LNCaP clone FGC (cell line): ENCODE data around the gene RABGEF1.

Experiments used
- DNase-seq: peaks from one replicate; pipeline ENCODE4 v3.0.0-alpha.2; 2011; ENCODE audit warnings: low read depth
- H3K4me3 ChIP-seq: 2 replicates; pipeline ENCODE4 v1.5.1; 2011; ENCODE audit warnings: mild to moderate bottlenecking, low read depth, low read length, control low read depth
- TF ChIP-seq, protein P1 (sequence below): IDR thresholded peaks from 2 replicates; pipeline ENCODE4 v1.5.1; 2012; ENCODE audit warnings: mild to moderate bottlenecking; ENCODE audit not compliant: control insufficient read depth, insufficient read depth; ENCODE audit errors: extremely low read depth

Gene RABGEF1

DNA sequence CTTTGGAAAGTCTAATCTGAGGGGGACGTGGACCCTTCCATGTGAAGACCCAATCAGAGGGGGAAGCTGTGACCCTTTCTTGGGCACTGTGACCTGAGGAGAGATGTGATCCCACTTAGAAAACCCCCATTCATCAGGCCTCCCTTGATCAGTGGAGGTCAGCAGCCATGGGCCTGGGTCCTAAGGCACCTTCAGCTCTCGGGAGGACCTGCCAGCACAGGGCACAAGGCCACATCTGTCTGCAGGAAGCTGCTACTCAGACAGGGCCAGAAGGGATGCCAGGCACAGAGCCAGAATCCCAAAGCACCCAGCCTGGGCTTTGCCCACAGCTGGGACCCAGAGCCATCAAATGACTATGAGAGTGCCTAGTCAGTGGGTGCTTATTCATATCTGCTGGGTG, 14.7 kb upstream of the RABGEF1 start:
- H3K4me3 ChIP-seq: no peak overlapping the region
- no peak for DNase-seq
- TF ChIP-seq, protein P1, sequence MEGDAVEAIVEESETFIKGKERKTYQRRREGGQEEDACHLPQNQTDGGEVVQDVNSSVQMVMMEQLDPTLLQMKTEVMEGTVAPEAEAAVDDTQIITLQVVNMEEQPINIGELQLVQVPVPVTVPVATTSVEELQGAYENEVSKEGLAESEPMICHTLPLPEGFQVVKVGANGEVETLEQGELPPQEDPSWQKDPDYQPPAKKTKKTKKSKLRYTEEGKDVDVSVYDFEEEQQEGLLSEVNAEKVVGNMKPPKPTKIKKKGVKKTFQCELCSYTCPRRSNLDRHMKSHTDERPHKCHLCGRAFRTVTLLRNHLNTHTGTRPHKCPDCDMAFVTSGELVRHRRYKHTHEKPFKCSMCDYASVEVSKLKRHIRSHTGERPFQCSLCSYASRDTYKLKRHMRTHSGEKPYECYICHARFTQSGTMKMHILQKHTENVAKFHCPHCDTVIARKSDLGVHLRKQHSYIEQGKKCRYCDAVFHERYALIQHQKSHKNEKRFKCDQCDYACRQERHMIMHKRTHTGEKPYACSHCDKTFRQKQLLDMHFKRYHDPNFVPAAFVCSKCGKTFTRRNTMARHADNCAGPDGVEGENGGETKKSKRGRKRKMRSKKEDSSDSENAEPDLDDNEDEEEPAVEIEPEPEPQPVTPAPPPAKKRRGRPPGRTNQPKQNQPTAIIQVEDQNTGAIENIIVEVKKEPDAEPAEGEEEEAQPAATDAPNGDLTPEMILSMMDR: no peak

DNA sequence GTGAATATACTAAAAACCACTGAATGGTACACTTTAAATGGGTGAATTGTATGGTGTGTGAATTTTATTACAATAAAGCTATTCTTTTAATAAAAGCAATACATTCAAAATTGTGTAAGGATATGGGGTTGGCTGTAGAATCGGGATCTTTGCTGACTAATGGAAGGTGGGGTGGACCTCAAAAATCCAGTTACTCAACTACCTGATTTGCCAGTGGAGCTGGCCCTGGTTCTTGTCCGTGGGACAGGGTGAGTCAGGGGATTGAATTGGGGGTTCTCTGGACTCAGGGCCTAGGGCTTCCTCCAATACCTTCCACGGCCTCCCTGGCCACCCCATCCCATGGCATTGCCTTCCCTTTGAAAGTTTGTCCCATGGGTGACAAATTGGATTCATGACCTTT, 13.5 kb upstream of the RABGEF1 start:
- TF ChIP-seq, protein P1: no peak
- no peak for DNase-seq
- H3K4me3 ChIP-seq: no peak overlapping the region

DNA sequence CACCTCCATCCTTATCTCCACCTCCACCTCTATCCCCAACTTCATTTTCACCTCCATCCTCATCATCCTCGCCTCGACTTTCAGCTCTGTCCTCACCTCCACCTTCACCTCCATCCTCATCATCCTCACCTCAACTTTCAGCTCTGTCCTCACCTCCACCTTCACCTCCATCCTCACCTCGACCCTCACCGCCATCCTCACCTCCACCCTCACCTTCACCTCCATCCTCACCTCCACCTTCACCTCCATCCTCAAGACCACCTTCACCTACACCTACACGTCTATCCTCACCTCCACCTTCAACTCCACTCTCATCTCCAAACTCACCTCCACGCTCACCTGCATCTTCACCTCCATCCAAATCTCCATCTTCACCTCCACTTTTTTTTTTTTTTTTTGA, 12.0 kb upstream of the RABGEF1 start:
- no peak overlapping the region for H3K4me3 ChIP-seq
- TF ChIP-seq, protein P1: no peak
- DNase-seq: no peak

DNA sequence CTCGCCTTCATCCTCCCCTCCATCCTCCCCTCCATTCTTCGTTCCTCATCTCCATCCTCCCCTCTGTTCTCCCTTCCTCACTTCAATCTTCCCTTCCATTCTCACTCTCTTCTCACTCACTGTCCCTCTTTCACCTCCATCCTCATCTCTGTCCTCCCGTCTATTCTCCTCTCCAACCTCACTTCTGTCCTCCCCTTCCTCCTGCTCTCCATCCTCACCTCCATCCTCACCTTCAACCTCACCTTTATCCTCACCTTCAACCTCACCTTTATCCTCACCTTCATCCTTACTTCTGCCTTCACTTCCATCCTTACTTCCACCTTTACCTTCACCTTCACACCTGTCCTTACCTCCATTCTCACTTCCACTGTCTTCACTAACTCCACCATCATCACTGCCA, 11.3 kb upstream of the RABGEF1 start:
- H3K4me3 ChIP-seq: no peak overlapping the region
- no peak for DNase-seq
- TF ChIP-seq, protein P1: no peak

DNA sequence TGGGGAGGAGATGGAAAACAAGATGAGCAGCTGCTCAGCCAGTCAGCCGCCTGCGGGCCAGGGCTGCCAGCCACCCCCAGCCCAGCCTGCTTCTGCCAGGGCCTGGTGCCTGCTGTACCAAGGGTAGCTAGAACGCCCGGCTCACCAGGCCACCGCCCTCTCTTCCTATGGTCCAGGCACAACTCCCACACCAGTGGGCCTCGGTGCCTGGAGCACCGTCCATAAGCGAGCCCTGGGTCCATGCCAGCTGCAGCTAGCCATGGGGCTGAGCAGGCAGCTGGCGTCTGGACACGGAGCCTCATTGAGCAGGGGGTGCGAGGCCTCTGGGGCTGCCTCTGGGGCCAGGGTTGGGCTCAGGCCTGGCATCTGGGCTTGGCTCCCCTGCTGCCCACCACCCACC, 8.5 kb upstream of the RABGEF1 start:
- TF ChIP-seq, protein P1: no peak
- no peak for DNase-seq
- H3K4me3 ChIP-seq: no peak overlapping the region

DNA sequence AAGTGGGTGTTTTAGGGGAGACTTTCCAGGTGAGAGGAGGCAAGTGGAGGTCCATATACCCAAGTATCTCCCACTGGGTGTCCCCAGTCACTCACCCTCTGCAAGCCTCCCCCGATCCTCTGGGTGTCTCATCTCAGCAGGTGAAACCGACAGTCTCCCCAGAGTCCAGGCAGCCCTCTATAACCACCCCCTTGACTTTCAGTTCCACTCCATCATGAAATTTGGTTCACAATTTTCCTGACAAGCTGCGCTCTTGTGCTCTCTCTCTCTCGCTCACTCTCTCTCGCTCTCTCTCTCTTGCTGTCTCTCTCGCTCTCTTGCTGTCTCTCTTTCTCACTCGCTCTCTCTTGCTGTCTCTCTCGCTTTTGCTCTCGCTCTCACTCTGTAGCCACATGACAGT, 8.1 kb upstream of the RABGEF1 start:
- TF ChIP-seq, protein P1: no peak
- no peak overlapping the region for H3K4me3 ChIP-seq
- no peak for DNase-seq

DNA sequence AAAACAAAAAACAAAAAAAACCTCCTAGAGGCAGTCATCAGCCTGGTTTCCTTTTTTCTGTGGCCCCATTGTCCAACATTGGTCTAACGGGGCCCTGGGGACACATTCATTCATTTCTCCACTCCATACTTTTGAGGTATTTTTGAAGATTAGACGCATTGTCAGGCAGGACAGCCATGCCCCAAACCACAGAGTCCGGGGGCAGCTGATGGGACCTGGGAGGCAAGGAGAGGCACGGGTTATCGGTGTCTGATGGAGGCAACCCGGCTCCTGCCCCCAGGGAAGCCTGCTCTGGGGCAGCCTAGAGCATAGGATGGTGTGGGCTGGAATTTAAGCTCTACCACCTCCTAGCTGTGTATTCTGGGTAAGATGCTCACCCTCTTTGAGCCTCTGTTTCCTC, 6.5 kb upstream of the RABGEF1 start:
- TF ChIP-seq, protein P1: no peak
- DNase-seq: no peak
- H3K4me3 ChIP-seq: no peak overlapping the region
